ENCODE results near the gene ARHGDIA. TPM values are rescaled to one million over a fixed set of nuclear protein-coding genes. Genes with fewer than 3 reads are reported as not detected.

The ARHGDIA gene
- total RNA-seq, 1 experiment from 2014 or later = 247 TPM

- CTCF ChIA-PET = interaction anchor here (0.7 to 1.0 kb wide), 5 partner anchors 8 to 177 kb away, joined by 3 to 12 read pairs (median 4); partner anchors contain the start of genes ARL16, HGS and RAC3
- H3K36me3 Mint-ChIP-seq = peaks cover 33% of the 10 kb centered on the region
- TF ChIP-seq ZNF219 (CRISPR knock-in tag; IDR thresholded peaks at IDR 0.05; ENCODE audit: borderline replicate concordance) (no peak), CREB1 (CRISPR knock-in tag; IDR thresholded peaks at IDR 0.05) (no peak), TEAD4 (CRISPR knock-in tag; IDR thresholded peaks at IDR 0.05) (no peak), ZNF532 (CRISPR knock-in tag; IDR thresholded peaks at IDR 0.05; ENCODE audit: borderline replicate concordance) (0 out of 2 replicates have a peak, but pooled peaks have one; percentile 55), FOXK1 (CRISPR knock-in tag; IDR thresholded peaks at IDR 0.05) (peak; percentile 93), CDX4 (CRISPR knock-in tag; IDR thresholded peaks at IDR 0.05; ENCODE audit: borderline replicate concordance) (no peak), ZNF396 (CRISPR knock-in tag; IDR thresholded peaks at IDR 0.05; ENCODE audit: borderline replicate concordance) (peak; percentile 97; the same call in 1 of the 2 replicates), GTF2I (CRISPR knock-in tag; conservative IDR thresholded peaks at IDR 0.05) (no peak), ZNF281 (CRISPR knock-in tag; IDR thresholded peaks at IDR 0.05) (no peak), SP1 (CRISPR knock-in tag; conservative IDR thresholded peaks at IDR 0.05) (peak; percentile 95), MXD4 (CRISPR knock-in tag; IDR thresholded peaks at IDR 0.05; ENCODE audit: borderline replicate concordance) (peak; percentile 100), HMGXB4 (CRISPR knock-in tag; IDR thresholded peaks at IDR 0.05) (no peak), ATF6 (CRISPR knock-in tag; IDR thresholded peaks at IDR 0.05) (no peak), KAT7 (CRISPR knock-in tag; IDR thresholded peaks at IDR 0.05; ENCODE audit: borderline replicate concordance) (0 out of 2 replicates have a peak, but pooled peaks have one; percentile 15), CREM (CRISPR knock-in tag; IDR thresholded peaks at IDR 0.05) (peak; percentile 92), JUN (CRISPR knock-in tag; IDR thresholded peaks at IDR 0.05) (no peak), NR1H2 (CRISPR knock-in tag; IDR thresholded peaks at IDR 0.05) (no peak), ZNF671 (CRISPR knock-in tag; IDR thresholded peaks at IDR 0.05) (peak; percentile 92), MYBL2 (CRISPR knock-in tag; IDR thresholded peaks at IDR 0.05) (peak; percentile 76; the same call in 1 of the 2 replicates)
- TF ChIP-seq, protein P1, sequence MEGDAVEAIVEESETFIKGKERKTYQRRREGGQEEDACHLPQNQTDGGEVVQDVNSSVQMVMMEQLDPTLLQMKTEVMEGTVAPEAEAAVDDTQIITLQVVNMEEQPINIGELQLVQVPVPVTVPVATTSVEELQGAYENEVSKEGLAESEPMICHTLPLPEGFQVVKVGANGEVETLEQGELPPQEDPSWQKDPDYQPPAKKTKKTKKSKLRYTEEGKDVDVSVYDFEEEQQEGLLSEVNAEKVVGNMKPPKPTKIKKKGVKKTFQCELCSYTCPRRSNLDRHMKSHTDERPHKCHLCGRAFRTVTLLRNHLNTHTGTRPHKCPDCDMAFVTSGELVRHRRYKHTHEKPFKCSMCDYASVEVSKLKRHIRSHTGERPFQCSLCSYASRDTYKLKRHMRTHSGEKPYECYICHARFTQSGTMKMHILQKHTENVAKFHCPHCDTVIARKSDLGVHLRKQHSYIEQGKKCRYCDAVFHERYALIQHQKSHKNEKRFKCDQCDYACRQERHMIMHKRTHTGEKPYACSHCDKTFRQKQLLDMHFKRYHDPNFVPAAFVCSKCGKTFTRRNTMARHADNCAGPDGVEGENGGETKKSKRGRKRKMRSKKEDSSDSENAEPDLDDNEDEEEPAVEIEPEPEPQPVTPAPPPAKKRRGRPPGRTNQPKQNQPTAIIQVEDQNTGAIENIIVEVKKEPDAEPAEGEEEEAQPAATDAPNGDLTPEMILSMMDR (IDR thresholded peaks at IDR 0.05) = no peak
- TF ChIP-seq, protein P2, sequence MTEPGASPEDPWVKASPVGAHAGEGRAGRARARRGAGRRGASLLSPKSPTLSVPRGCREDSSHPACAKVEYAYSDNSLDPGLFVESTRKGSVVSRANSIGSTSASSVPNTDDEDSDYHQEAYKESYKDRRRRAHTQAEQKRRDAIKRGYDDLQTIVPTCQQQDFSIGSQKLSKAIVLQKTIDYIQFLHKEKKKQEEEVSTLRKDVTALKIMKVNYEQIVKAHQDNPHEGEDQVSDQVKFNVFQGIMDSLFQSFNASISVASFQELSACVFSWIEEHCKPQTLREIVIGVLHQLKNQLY (CRISPR knock-in tag; IDR thresholded peaks at IDR 0.05) = no peak
- TF ChIP-seq, protein P3, sequence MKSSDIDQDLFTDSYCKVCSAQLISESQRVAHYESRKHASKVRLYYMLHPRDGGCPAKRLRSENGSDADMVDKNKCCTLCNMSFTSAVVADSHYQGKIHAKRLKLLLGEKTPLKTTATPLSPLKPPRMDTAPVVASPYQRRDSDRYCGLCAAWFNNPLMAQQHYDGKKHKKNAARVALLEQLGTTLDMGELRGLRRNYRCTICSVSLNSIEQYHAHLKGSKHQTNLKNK (CRISPR knock-in tag; IDR thresholded peaks at IDR 0.05) = 0 out of 2 replicates have a peak, but pooled peaks have one; percentile 32
Measured at GRCh38 chr17:81860756-81861568, 10.2 kb downstream of the ARHGDIA start.

More at GRCh38 chr17:81860756-81861568, 10.2 kb downstream of the ARHGDIA start:
- peak overlapping the region; percentile 95 for H3K4me3 Mint-ChIP-seq
- no peaks in the 10 kb centered on the region; the same call in 1 of the 2 replicates for H3K27me3 Mint-ChIP-seq (ENCODE audit: low read depth)
- ATAC-seq (peak; percentile 92), DNase-seq (ENCODE audit: low spot score) (peak; percentile 99)
- H3K27ac Mint-ChIP-seq = peak overlapping the region; percentile 98
- H3K4me1 Mint-ChIP-seq = peaks cover 25% of the 10 kb centered on the region
- POLR2A ChIA-PET = interaction anchor here (1.6 kb wide), 1 partner anchor 9 kb away, joined by 12 read pairs; no protein-coding TSS in a partner anchor
- H3K9me3 Mint-ChIP-seq = no peaks in the 10 kb centered on the region
